Fibroblast of skin of left biceps (primary cell): ENCODE data around the gene RAVER1.
"Not testable (repeated sequence)": the region's sequence is repeated elsewhere in the genome, so short reads cannot be mapped to it uniquely, and the experiment has no call there.

Source experiments
- DNase-seq, 2 experiments: peaks; one replicate each; pipeline ENCODE4 v3.0.0-alpha.2; 2013; ENCODE audit warnings: low read depth in 2 of 2

RAVER1 gene

GRCh38 chr19:10291554-10292205, 41.6 kb downstream of the RAVER1 start:
- DNase-seq, result no peak

- DNase-seq, result no peak
Observed at GRCh38 chr19:10290876-10291553, 42.3 kb downstream of the RAVER1 start.

DNA sequence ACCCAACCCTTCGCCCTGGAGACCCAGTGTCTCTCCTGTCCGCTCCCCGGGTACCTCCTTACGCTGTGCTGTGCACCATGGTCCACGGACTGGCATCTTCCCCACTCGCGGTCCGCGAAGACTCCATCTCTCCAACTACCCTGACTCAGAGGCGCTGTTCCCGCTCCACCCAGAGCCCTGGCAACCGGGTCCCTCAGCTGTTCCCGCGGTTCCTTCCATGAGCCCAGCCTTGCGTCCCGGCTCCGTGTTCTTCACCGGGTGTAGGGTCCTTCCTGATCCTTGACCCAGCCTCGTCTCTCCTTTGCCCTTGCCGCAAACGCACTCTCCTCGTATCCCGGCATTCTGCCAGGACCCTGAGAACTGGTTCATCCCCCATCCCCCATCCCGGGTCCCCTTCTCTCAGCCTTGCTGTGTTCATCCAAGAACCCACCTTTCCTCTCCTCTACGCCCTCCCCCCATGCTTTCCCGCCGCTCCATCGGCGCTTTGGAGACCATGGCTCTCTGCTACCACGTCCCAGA, 42.9 kb downstream of the RAVER1 start:
- no peak for DNase-seq

DNA sequence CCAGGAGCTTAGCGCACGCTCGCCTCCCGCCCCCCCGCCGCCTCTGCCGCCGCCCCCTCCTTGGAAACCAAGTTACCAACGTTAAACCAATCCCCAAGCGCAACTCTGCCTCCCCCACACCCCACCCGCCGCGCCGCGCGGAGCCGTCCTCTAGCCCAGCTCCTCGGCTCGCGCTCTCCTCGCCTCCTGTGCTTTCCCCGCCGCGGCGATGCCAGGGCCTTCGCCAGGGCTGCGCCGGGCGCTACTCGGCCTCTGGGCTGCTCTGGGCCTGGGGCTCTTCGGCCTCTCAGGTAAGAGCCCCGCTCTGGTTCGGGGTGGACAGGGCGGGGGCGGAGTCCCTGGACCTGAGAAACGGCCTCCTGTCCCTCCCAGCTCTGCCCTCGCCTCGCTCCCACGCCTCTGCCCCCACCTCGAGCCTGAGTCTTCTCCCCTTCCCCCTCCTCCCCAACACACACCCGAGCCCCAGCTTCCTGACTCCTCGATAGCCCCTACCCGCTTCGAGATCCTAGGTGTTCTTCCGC, 43.4 kb downstream of the RAVER1 start, which contains the start of gene ICAM5:
ICAM5 (plus strand) TSS at position 117 of the 521 bp plus-strand sequence; CDS start at position 209, 92 bp downstream.
- DNase-seq, result no peak

GRCh38 chr19:10289167-10289835, 44.0 kb downstream of the RAVER1 start:
- DNase-seq, result no peak

DNA sequence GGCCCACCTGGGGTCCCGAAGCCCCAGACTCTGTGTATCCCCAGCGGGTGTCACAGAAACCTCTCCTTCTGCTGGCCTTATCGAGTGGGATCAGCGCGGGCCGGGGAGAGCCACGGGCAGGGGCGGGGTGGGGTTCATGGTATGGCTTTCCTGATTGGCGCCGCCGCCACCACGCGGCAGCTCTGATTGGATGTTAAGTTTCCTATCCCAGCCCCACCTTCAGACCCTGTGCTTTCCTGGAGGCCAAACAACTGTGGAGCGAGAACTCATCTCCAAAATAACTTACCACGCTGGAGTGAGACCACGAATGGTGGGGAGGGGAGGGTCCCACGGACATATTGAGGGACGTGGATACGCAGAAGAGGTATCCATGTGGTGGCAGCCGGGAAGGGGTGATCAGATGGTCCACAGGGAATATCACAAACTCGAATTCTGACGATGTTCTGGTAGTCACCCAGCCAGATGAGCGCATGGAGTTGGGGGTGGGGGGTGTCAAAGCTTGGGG, 44.6 kb downstream of the RAVER1 start:
- no peak for DNase-seq

GRCh38 chr19:10286803-10287737, 46.3 kb downstream of the RAVER1 start, which contains the start of gene ICAM4:
Gene ICAM4, plus strand, starts transcription at chr19:10286955. Its CDS starts 58 bp downstream, at chr19:10287013.
- no peak for DNase-seq

- DNase-seq, result no peak
Observed at GRCh38 chr19:10285393-10285792, 47.9 kb downstream of the RAVER1 start.

GRCh38 chr19:10284960-10285278, 48.4 kb downstream of the RAVER1 start:
- no peak for DNase-seq

DNA sequence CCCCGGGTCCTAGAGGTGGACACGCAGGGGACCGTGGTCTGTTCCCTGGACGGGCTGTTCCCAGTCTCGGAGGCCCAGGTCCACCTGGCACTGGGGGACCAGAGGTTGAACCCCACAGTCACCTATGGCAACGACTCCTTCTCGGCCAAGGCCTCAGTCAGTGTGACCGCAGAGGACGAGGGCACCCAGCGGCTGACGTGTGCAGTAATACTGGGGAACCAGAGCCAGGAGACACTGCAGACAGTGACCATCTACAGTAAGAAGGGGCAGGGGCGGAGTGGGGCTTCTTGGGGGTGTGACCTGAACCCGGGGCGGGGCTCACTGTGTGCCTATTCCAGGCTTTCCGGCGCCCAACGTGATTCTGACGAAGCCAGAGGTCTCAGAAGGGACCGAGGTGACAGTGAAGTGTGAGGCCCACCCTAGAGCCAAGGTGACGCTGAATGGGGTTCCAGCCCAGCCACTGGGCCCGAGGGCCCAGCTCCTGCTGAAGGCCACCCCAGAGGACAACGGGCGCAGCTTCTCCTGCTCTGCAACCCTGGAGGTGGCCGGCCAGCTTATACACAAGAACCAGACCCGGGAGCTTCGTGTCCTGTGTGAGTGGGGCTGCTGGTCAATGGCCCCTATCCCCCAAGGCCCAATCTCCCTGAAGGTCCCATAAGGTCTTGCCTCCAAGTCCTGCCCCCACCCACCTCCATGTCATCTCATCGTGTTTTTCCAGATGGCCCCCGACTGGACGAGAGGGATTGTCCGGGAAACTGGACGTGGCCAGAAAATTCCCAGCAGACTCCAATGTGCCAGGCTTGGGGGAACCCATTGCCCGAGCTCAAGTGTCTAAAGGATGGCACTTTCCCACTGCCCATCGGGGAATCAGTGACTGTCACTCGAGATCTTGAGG, 49.0 kb downstream of the RAVER1 start:
- no peak for DNase-seq

DNA sequence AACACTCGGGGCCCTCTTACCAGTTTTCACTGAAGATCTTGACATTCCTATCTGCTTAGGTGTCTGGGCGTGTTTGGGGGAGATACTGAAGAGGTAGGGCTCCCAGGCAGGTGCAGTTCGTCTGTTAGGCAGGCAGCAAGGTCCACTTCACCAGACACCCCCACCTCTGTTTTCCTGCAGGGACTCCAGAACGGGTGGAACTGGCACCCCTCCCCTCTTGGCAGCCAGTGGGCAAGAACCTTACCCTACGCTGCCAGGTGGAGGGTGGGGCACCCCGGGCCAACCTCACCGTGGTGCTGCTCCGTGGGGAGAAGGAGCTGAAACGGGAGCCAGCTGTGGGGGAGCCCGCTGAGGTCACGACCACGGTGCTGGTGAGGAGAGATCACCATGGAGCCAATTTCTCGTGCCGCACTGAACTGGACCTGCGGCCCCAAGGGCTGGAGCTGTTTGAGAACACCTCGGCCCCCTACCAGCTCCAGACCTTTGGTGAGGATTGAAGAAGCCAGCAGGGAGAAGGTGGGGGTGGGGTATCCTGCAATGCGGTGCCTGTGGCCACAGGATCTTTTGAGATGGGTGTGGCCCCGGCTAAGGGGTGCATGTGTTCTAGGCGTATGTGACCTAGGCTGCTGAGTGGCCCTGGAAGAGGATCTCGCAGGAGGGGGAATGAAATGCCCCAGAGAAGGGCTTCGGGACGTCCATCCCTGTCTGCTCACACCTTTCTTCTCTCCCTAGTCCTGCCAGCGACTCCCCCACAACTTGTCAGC, 49.8 kb downstream of the RAVER1 start:
- no peak for DNase-seq

DNA sequence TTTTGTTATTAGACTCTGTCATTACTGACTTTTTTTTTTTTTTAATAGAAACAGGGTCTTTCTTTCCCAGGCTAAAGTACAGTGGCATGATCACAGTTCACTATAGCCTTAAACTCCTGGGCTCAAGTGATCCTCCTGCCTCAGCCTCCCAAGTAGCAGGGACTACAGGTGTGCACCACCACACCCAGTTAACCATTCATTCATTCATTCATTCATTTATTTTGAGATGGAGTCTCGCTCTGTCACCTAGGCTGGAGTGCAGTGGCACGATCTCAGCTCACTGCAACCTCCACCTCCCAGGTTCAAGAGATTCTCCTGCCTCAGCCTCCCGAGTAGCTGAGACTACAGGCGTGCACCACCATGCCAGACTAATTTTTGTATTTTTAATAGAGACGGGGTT, 51.3 kb downstream of the RAVER1 start:
- not testable (repeated sequence) for DNase-seq

GRCh38 chr19:10279737-10280442, 53.4 kb downstream of the RAVER1 start:
- DNase-seq, result no peak

DNA sequence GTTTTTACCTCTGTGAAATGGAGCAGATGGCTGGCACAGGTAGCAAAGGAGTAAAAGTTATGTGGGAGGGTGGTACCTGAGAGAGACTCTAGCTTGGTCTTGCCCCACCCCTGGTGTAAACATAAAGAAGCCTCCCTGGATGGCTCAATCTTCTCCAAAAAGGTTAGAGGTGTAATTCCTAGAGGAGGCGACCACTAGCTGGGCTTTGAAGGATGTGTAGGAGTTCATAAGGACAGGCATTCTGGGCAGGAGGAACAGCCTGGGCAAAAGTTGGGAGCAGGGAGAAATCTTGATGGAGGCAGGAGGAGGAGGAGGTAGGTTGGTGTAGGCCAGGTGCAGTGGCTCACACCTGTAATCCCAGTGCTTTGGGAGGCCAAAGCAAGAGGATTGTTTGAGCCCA, 54.4 kb downstream of the RAVER1 start:
- DNase-seq, result no peak

- DNase-seq, result no peak
Observed at GRCh38 chr19:10277795-10278589, 55.3 kb downstream of the RAVER1 start.

GRCh38 chr19:10274589-10274988, 58.7 kb downstream of the RAVER1 start:
- DNase-seq, result no peak

DNA sequence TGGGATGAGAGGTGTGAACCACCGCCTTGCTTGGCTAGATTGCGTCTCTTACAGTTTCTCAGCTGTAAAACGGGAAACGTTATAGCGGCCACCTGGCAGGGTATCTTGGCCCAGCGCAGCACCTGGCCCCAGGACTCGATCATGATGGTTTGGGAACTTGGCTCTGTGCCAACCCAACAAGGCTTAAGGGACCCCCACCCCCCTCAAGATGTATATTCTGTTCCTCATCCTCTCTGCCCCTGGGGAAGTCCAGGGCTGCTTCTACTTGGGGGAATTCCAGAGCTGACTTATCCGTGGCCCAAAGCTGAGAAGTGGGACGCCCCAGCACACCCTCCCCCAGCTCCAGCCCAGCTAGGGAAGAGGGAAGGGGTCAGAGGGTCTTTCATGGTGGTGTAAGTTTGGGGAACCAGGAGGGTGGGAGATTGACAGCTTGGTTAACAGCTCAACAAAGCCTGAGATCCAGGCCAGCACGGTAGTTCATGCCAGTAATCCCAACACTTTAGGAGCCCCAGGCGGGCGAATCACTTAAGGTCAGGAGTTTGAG, 61.7 kb downstream of the RAVER1 start:
- DNase-seq, result no peak
